Neural cell (in vitro differentiated cells): ENCODE measurements around the gene ONECUT3. TPM values are rescaled to one million over a fixed set of nuclear protein-coding genes. Genes with fewer than 3 reads are reported as not detected.

Source experiments
- H2AFZ ChIP-seq: fragments of 200-600, 300-800 bp; sonication (generic), shearing (Covaris generic); 2 replicates; pipeline ENCODE4 v1.6.0; 2014; ENCODE audit warnings: low read depth, mild to moderate bottlenecking, antibody characterized with exemption, low read length, moderate library complexity
- H3F3A ChIP-seq: fragments of 200-600 bp; shearing (Covaris generic); 2 replicates; pipeline ENCODE4 v1.6.1; 2016; ENCODE audit warnings: mild to moderate bottlenecking, moderate library complexity, mixed read lengths, antibody characterized with exemption, low read length; ENCODE audit not compliant: insufficient read depth, poor library complexity, severe bottlenecking
- H3K27ac ChIP-seq: fragments of 200-600, 300-800 bp; sonication (generic), shearing (Covaris generic); 2 replicates; pipeline ENCODE4 v1.5.1; 2014; ENCODE audit warnings: mild to moderate bottlenecking, low read length, moderate library complexity
- H3K27me3 ChIP-seq: fragments of 300-800, 200-600 bp; sonication (generic), shearing (Covaris generic); 2 replicates; pipeline ENCODE4 v1.6.0; 2014; ENCODE audit warnings: mild to moderate bottlenecking, low read depth, low read length, moderate library complexity; ENCODE audit not compliant: insufficient read depth
- H3K36me3 ChIP-seq: fragments of 300-800, 200-600 bp; sonication (generic), shearing (Covaris generic); 2 replicates; pipeline ENCODE4 v1.5.1; 2014; ENCODE audit warnings: mild to moderate bottlenecking, antibody characterized with exemption, low read length, moderate library complexity; ENCODE audit not compliant: insufficient read depth
- H3K4me2 ChIP-seq: fragments of 300-800, 200-600 bp; sonication (generic), shearing (Covaris generic); 2 replicates; pipeline ENCODE4 v1.6.0; 2014; ENCODE audit warnings: mild to moderate bottlenecking, low read length
- H3K4me3 ChIP-seq: fragments of 300-800, 200-600 bp; sonication (generic), shearing (Covaris generic); 2 replicates; pipeline ENCODE4 v1.5.1; 2014; ENCODE audit warnings: mild to moderate bottlenecking, low read length, moderate library complexity
- H3K79me2 ChIP-seq: fragments of 200-600 bp; shearing (Covaris generic); replicated peaks from 2 replicates; pipeline ENCODE4 v1.6.0; 2014; ENCODE audit warnings: mild to moderate bottlenecking, low read length, moderate library complexity; ENCODE audit not compliant: insufficient read depth
- H3K9ac ChIP-seq: fragments of 300-800, 200-600 bp; sonication (generic), shearing (Covaris generic); 2 replicates; pipeline ENCODE4 v1.6.1; 2016; ENCODE audit warnings: mild to moderate bottlenecking, low read length, mixed read lengths
- H3K9me2 ChIP-seq: fragments of 200-600 bp; shearing (Covaris generic); 2 replicates; pipeline ENCODE4 v1.6.1; 2016; ENCODE audit warnings: mild to moderate bottlenecking, low read length, mixed read lengths; ENCODE audit not compliant: insufficient read depth
- H3K9me3 ChIP-seq: fragments of 200-600, 300-800 bp; sonication (generic), shearing (Covaris generic); 2 replicates; pipeline ENCODE4 v1.6.1; 2016; ENCODE audit warnings: mild to moderate bottlenecking, mixed run types, low read length, moderate library complexity, mixed read lengths
- H4K20me1 ChIP-seq: fragments of 200-600 bp; shearing (Covaris generic); 2 replicates; pipeline ENCODE4 v1.6.1; 2016; ENCODE audit warnings: mild to moderate bottlenecking, mixed run types; ENCODE audit not compliant: insufficient read depth
- CTCF ChIP-seq: fragments of 450-650 bp; IDR thresholded peaks from 2 replicates; pipeline ENCODE4 v1.5.1; 2014; ENCODE audit warnings: antibody characterized with exemption, mild to moderate bottlenecking, moderate library complexity; ENCODE audit not compliant: poor library complexity, severe bottlenecking
- EP300 ChIP-seq: fragments of 450-650 bp; conservative IDR thresholded peaks from 2 replicates; pipeline ENCODE4 v1.6.1; 2014; ENCODE audit warnings: antibody characterized with exemption, mild to moderate bottlenecking, moderate library complexity; ENCODE audit not compliant: poor library complexity, severe bottlenecking
- EZH2 ChIP-seq: fragments of 200-600, 300-800 bp; shearing (Covaris generic), sonication (generic); IDR thresholded peaks from 2 replicates; pipeline ENCODE4 v1.6.1; 2014; ENCODE audit warnings: antibody characterized with exemption, low read length, borderline replicate concordance, mild to moderate bottlenecking; ENCODE audit not compliant: insufficient read depth, poor library complexity, severe bottlenecking
- MXI1 ChIP-seq: fragments of 450-650 bp; conservative IDR thresholded peaks from 2 replicates; pipeline ENCODE4 v1.6.1; 2014; ENCODE audit warnings: antibody characterized with exemption, mild to moderate bottlenecking; ENCODE audit not compliant: poor library complexity, severe bottlenecking
- POLR2AphosphoS5 ChIP-seq: IDR thresholded peaks from 2 replicates; pipeline ENCODE4 v1.6.1; 2012
- RAD21 ChIP-seq: fragments of 450-650 bp; conservative IDR thresholded peaks from 2 replicates; pipeline ENCODE4 v1.6.1; 2014; ENCODE audit warnings: antibody characterized with exemption, mild to moderate bottlenecking, moderate library complexity
- REST ChIP-seq: IDR thresholded peaks from 2 replicates; pipeline ENCODE4 v1.6.1; 2012; ENCODE audit warnings: borderline replicate concordance
- SMC3 ChIP-seq: fragments of 450-650 bp; conservative IDR thresholded peaks from 2 replicates; pipeline ENCODE4 v1.6.1; 2014; ENCODE audit warnings: antibody characterized with exemption, mild to moderate bottlenecking, moderate library complexity; ENCODE audit not compliant: poor library complexity
- TAF1 ChIP-seq: IDR thresholded peaks from 2 replicates; pipeline ENCODE4 v1.6.1; 2012; ENCODE audit warnings: low read depth
- polyA plus RNA-seq: library from polyadenylated mRNA; depleted of rRNA; stranded (reverse); fragments of >200 nt; gene quantifications from 2 replicates; pipeline ENCODE4 v1.2.3, GENCODE V29; 2014
- small RNA-seq, 3 experiments: library from RNA; depleted of rRNA; stranded (forward); fragments of <200 nt; gene quantifications; one replicate each; pipeline ENCODE3, GENCODE V24; 2012

ONECUT3 gene
- polyA plus RNA-seq, 1 donor from 2014 or later: 0.45 TPM

GRCh38 chr19:1830568-1830967 lies 77.3 kb downstream of the ONECUT3 start:
- Histone ChIP-seq H3F3A (no peaks in the 10 kb centered on the region), H2AFZ (no peak overlapping the region), H3K27me3 (no peaks in the 10 kb centered on the region), H3K36me3 (no peaks in the 10 kb centered on the region), H3K4me2 (no peak overlapping the region), H4K20me1 (no peaks in the 10 kb centered on the region), H3K27ac (no peak overlapping the region), H3K9me2 (no peaks in the 10 kb centered on the region), H3K9me3 (no peaks in the 10 kb centered on the region), H3K79me2 (no peaks in the 10 kb centered on the region), H3K4me3 (no peak overlapping the region), H3K9ac (no peak overlapping the region)
- no peak for TF ChIP-seq CTCF
- no peak for TF ChIP-seq POLR2AphosphoS5
- no peak for TF ChIP-seq EP300
- TF ChIP-seq TAF1: no peak
- no peak for TF ChIP-seq RAD21
- no peak for TF ChIP-seq EZH2
- no peak for TF ChIP-seq REST
- TF ChIP-seq SMC3: no peak
- no peak for TF ChIP-seq MXI1

Small RNA genes lying within 50 kb of the gene (small RNA-seq; reads per million reads assigned to genes)
- 0 reads per million in 3 experiments for gene RF00017

Other genes starting within 250 kb of the ONECUT3 start
- not detected in 2 replicates for gene ADAMTSL5, start 240.5 kb upstream of the ONECUT3 start, polyA plus RNA-seq
- gene PLK5, start 229.4 kb upstream of the ONECUT3 start, polyA plus RNA-seq: 3.6 and 7.1 TPM in 2 replicates
- gene MEX3D, start 185.2 kb upstream of the ONECUT3 start, polyA plus RNA-seq: 18.4 and 20.8 TPM in 2 replicates
- 80.1 and 102 TPM in 2 replicates for gene MBD3, start 160.6 kb upstream of the ONECUT3 start, polyA plus RNA-seq
- gene UQCR11, start 148.0 kb upstream of the ONECUT3 start, polyA plus RNA-seq: 204 and 237 TPM in 2 replicates
- gene TCF3, start 100.9 kb upstream of the ONECUT3 start, polyA plus RNA-seq: 31.7 and 44.9 TPM in 2 replicates
- 0.74 and 1.5 TPM in 2 replicates for gene ATP8B3, start 58.8 kb downstream of the ONECUT3 start, polyA plus RNA-seq
- 9.2 and 18.5 TPM in 2 replicates for gene REXO1, start 95.0 kb downstream of the ONECUT3 start, polyA plus RNA-seq
- gene KLF16, start 110.1 kb downstream of the ONECUT3 start, polyA plus RNA-seq: 2.2 and 3.5 TPM in 2 replicates
- gene ABHD17A, start 132.0 kb downstream of the ONECUT3 start, polyA plus RNA-seq: 116 and 140 TPM in 2 replicates
- 1.6 TPM in 2 replicates for gene ADAT3, start 151.9 kb downstream of the ONECUT3 start, polyA plus RNA-seq
- gene SCAMP4, start 151.9 kb downstream of the ONECUT3 start, polyA plus RNA-seq: 12.7 and 13.3 TPM in 2 replicates
- gene CSNK1G2, start 187.7 kb downstream of the ONECUT3 start, polyA plus RNA-seq: 110 and 138 TPM in 2 replicates